Pancreas (tissue), 10 donors: Measurements from ENCODE around the gene RANBP3. TPM values are rescaled to one million over a fixed set of nuclear protein-coding genes. Genes with fewer than 3 reads are reported as not detected.
A peak's percentile ranks its signal among the peaks of the same experiment; 100 is the strongest.

ENCODE experiments used
- ATAC-seq, 4 donors: fragments of 200-7000 bp; cut with Tn5 transposase; one replicate each; pipeline versions ENCODE4 v1.8.0 to v1.9.1; 2020; ENCODE audit warnings: mild to moderate bottlenecking in 4 of 4, moderate library complexity in 4 of 4
- DNase-seq, 6 donors: peaks; one replicate each; pipeline ENCODE4 v3.0.0-alpha.2; 2020
- FAIRE-seq: peaks from 2 replicates; lab custom pipeline; 2012; peaks lifted over from hg19 to GRCh38; lab: Jason Lieb, UNC
- H3K27ac ChIP-seq, 4 donors: fragments of 200-600 bp; sonication (generic); 1 replicate in 3 of 4; 2 replicates in 1 of 4; pipeline versions ENCODE4 v1.5.0 to v1.8.0; 2020
- H3K27me3 ChIP-seq, 4 donors: fragments of 200-600 bp; one replicate each; pipeline ENCODE4 v1.8.0; 2021
- H3K36me3 ChIP-seq, 3 donors: fragments of 200-600 bp; sonication (generic) in 1 of 3; one replicate each; pipeline versions ENCODE4 v1.5.0 to v1.8.0; 2020 to 2021
- H3K4me1 ChIP-seq, 3 donors: fragments of 200-600 bp; one replicate each; pipeline ENCODE4 v1.8.0; 2021
- H3K4me3 ChIP-seq, 4 donors: fragments of 200-600 bp; sonication (generic) in 2 of 4; one replicate each; pipeline versions ENCODE4 v1.5.0 to v1.8.0; 2020 to 2021
- H3K9me3 ChIP-seq, 4 donors: fragments of 200-600 bp; one replicate each; pipeline ENCODE4 v1.8.0; 2021
- CTCF ChIP-seq, 4 donors: fragments of 200-600 bp; sonication (generic) in 3 of 4; IDR thresholded peaks; one replicate each; pipeline versions ENCODE4 v1.5.0 to v1.8.0; 2021; ENCODE audit warnings: antibody characterized with exemption in 4 of 4
- WGBS, 2 donors: extraction: QIAGEN DNeasy Blood & Tissue Kit; methylation state at CpG; one replicate each; pipeline ENCODE4 v1.1.7; 2013; 5-methylcytosine and 5-hydroxymethylcytosine counted together
- intact Hi-C, 3 donors: fragments of 100-400 bp; cut with DNase I; formaldehyde crosslinking; loops; one replicate each; pipeline versions ENCODE4 v1.11.1 to v1.14.2; 2022
- polyA plus RNA-seq, 2 donors: library from polyadenylated mRNA; stranded (reverse); fragments of 200-250 nt; gene quantifications; one replicate each; pipeline ENCODE4 v1.2.3, GENCODE V29; 2013
- total RNA-seq, 6 donors: library from RNA; stranded (reverse); fragmentation: NEBNext Ultra II Directional in 4 of 6; extraction: Animal tissue kit (Norgen Biotek cat#: 25700) in 4 of 6; gene quantifications; one replicate each; pipeline versions ENCODE4 v1.2.1 to v1.2.4, GENCODE V29; 2021 to 2023
- donor health status: healthy with polysubstance abuse.
- donor health status: DM: no; HTN: no; CAD: no; lungs with moderate emphysema.
- donor health status: DM: no; HTN: no; CAD: no.
- donor health status: control.
- donor health status: control.
- donor health status: Bipolar disorder and iron deficiency.
- donor health status: DM: yes; HTN: yes; CAD: no.
- donor health status: DM: no; HTN: no; CAD: no.
- donor health status: DM: no; HTN: no; CAD: no.
- donor health status: DM: yes; HTN: yes; CAD: no.

RANBP3 gene
- total and polyA plus RNA-seq, 8 donors: 27.6 to 42.2 (median 34.7) TPM

DNA sequence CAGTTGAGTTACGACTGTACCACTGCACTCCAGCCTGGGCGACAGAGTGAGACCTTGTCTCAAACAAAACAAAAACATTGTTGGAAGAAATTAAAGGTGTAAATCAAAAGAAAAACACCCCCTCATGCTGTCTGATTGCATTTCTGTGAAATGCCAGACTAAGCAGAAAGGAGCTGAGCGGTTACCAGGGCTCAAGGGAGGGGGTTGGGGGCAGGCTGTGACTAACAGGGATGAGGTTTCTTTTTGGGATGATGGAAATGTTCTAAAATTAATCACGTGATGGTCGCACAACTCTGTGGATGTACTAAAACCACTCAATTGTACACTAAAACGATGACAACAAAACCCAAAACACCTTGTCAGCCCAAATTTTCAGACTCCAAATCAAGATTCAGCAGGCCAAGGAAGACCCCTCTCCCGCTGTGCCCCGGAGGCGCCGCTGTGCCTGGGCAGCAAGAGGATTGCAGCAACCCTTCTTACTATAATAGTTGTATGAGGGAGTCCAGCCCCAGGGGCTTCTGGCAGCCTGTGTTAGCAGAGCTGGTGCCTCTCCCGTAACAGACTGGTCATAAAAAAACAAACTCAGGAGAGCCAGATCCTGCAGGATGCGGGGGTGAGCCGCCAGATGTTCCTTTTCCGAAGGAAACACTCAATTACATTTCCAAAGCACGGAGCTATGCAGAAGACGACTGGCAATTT, 43.0 kb downstream of the RANBP3 start:
- Histone ChIP-seq H3K27me3 (no peaks in the 10 kb centered on the region), H3K9me3 (no peaks in the 10 kb centered on the region), H3K36me3 (peaks cover 3 to 24% (median 11%) of the 10 kb centered on the region in 3 donors), H3K4me1 (peaks cover 0 to 7% (median 6%) of the 10 kb centered on the region in 3 donors), H3K4me3 (no peak overlapping the region), H3K27ac (peak overlapping the region in 2 of 4 donors; percentile 2 to 37)
- ATAC-seq: peak in 3 of 4 donors; percentile 18 to 49 (median 23)
- TF ChIP-seq CTCF (IDR thresholded peaks at IDR 0.05): no peak
- DNase-seq: peak in 1 of 6 donors; percentile 31
- 79 to 82% methylated on average over 16 of the region's 16 CpGs for WGBS, 2 donors
- intact Hi-C loops: no loop called here
- no peak for FAIRE-seq

- no peaks in the 10 kb centered on the region for H3K27me3 ChIP-seq
- peak in 1 of 6 donors; percentile 48 for DNase-seq
- ATAC-seq: no peak
- no peak for TF ChIP-seq CTCF (IDR thresholded peaks at IDR 0.05)
- no peak overlapping the region for H3K27ac ChIP-seq
- H3K4me1 ChIP-seq: peaks cover 0 to 7% (median 6%) of the 10 kb centered on the region in 3 donors
- WGBS, 2 donors: 63 to 68% methylated on average over 5 of the region's 5 CpGs
- H3K4me3 ChIP-seq: no peak overlapping the region
- peaks cover 3 to 32% (median 16%) of the 10 kb centered on the region in 3 donors for H3K36me3 ChIP-seq
- intact Hi-C loops: no loop called here
- no peaks in the 10 kb centered on the region for H3K9me3 ChIP-seq
- no peak for FAIRE-seq
Observed at GRCh38 chr19:5934069-5934401, 43.9 kb downstream of the RANBP3 start.

DNA sequence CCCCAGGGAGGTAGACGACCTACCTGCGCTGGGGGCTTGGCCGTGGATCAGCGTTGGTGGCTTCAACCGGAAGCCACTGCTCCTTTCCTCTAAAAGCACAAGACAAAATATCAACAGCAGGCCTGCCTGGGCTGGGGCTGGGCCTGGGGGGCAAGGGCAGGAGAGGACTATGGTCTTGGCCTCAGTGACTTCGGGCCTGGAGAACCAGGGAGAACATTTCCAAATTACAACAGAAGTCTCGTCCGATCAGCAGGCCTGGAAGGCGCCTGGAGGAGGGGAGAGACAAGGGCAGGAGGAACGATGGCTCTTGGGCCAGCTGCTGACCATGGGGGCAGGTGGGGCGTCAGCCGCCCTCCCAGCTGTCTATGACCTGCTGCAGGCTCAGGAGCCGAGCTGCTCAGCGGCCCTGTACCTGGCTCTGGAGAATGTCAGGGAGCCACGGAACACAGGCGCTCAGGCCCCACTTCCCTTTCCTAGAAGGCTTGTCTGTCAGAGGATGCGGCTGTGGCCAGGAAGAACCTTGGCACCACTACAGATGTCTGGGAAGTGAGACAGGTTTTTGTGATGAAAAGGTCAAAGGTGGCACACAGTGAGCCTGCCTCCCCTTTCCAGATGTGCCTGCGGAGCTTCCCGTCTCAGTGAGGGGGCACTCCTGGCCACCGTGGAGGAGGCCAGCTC, 44.4 kb downstream of the RANBP3 start:
- intact Hi-C loops: no loop called here
- no peaks in the 10 kb centered on the region for H3K9me3 ChIP-seq
- 89 to 93% methylated on average over 20 of the region's 20 CpGs for WGBS, 2 donors
- no peak overlapping the region for H3K4me3 ChIP-seq
- H3K36me3 ChIP-seq: peaks cover 3 to 37% (median 16%) of the 10 kb centered on the region in 3 donors
- ATAC-seq (no peak), DNase-seq (peak in 1 of 6 donors; percentile 51), FAIRE-seq (no peak)
- peaks cover 0 to 7% (median 6%) of the 10 kb centered on the region in 3 donors for H3K4me1 ChIP-seq
- TF ChIP-seq CTCF (IDR thresholded peaks at IDR 0.05): no peak
- no peaks in the 10 kb centered on the region for H3K27me3 ChIP-seq
- no peak overlapping the region for H3K27ac ChIP-seq

DNA sequence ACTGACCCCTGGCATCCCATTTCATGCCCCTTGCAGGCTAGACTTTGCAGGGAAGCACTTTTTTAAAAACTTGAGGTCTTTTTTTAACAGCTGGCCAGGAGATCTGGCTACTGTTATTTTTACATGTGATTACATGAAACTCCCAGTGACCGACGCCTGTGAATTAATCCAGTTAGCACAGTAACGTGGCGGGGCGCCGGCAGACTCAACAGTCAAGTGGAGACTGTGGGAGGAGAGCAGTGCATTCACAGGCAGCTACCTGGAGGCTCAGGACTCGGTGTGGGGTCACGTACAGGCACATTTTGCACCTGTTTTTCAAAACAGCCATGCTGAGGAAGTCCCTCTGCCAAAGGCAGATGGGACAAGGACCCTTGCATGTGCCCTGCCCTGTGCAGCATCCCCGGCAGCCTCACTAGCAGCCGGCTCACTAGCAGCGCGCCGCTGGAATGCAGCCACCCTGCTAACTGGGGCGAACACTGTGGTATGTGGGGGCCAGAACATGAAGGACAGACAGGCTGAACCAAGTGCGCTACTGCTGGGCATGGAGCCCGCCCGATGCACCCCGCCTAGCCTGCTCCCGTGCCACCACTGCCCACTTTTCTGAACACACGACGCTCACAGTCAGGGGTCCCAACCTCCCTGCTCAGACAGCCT, 45.2 kb downstream of the RANBP3 start:
- Histone ChIP-seq H3K9me3 (no peaks in the 10 kb centered on the region), H3K27ac (no peak overlapping the region), H3K4me1 (peaks cover 0 to 7% (median 6%) of the 10 kb centered on the region in 3 donors), H3K36me3 (peaks cover 3 to 43% (median 16%) of the 10 kb centered on the region in 3 donors), H3K27me3 (no peaks in the 10 kb centered on the region), H3K4me3 (no peak overlapping the region)
- 93 to 96% methylated on average over 21 of the region's 21 CpGs for WGBS, 2 donors
- intact Hi-C loops: no loop called here
- ATAC-seq: no peak
- DNase-seq: peak in 1 of 6 donors; percentile 43
- no peak for FAIRE-seq
- TF ChIP-seq CTCF (IDR thresholded peaks at IDR 0.05): no peak
